HUDEP-2 (cell line): ENCODE measurements around the gene ZBED6.
"Not testable (repeated sequence)": the region's sequence is repeated elsewhere in the genome, so short reads cannot be mapped to it uniquely, and the experiment has no call there.

ENCODE experiments used
- DNase-seq, 76 experiments: peaks; one replicate each; lab custom pipeline; 2025; ENCODE audit not compliant: unreplicated experiment in 76 of 76; lab: John Stamatoyannopoulos, UW

The ZBED6 gene

GRCh38 chr1:203777596-203777995 is 17.8 kb upstream of the ZBED6 start:
- no peak for DNase-seq

GRCh38 chr1:203778146-203778545 is 17.3 kb upstream of the ZBED6 start:
- DNase-seq = no peak

DNA sequence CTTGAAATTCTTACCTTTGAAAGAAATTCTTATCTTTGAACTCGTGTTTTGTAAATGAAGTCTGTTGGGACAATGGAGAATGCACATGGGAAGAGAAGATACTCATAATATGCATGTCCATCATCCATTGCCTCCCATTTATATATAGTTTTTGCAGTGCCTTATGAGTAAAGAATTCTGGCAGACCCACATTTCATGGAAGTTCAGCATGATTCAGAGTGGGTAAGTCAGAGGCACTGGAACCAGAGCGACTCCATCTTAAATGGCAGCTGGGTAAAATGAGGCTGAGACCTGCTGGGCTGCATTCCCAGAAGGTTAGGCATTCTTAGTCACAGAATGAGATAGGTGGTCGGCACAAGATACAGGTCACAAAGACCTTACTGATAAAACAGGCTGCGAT is 16.6 kb upstream of the ZBED6 start:
- no peak for DNase-seq

GRCh38 chr1:203781962-203782361 is 13.5 kb upstream of the ZBED6 start:
- DNase-seq = no peak

GRCh38 chr1:203789966-203790365 is 5.5 kb upstream of the ZBED6 start:
- no peak for DNase-seq

GRCh38 chr1:203791498-203791897 is 3.9 kb upstream of the ZBED6 start:
- DNase-seq = no peak

GRCh38 chr1:203792486-203792885 is 2.9 kb upstream of the ZBED6 start:
- DNase-seq = no peak

- DNase-seq = not testable (repeated sequence)
Observed at GRCh38 chr1:203793561-203793960, 1.9 kb upstream of the ZBED6 start.

DNA sequence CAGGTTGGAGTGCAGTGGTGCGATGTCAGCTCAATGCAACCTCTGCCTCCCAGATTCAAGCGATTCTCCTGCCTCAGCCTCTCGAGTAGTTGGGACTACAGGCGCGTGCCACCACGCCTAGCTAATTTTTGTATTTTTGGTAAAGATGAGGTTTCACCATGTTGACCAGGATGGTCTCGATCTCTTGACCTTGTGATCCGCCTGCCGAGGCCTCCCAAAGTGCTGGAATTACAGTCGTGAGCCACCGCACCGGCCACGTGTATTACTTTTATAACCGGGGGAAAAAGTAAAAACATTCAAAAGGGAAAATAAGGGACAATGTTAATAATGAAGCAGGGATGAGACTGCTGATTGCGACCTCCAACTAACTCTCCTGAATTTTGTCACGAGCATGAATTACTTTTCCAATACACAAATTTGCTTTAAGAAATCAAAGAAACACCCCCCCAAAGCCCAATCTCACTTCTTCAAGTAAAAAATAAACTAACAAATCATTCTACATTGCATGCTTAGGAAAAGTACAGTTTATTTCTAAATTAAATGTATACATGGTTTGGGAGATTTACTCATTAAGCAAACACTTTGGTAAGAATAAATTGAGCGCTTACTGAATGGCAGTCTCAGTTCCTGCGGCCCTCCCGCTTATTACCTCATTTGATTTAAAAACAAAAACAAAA is 521 bp upstream of the ZBED6 start:
- peak in 1 of 76 experiments; percentile 1 for DNase-seq

GRCh38 chr1:203796236-203796605 is 798 bp downstream of the ZBED6 start:
- peak in 15 of 76 experiments; percentile 5 to 48 (median 33) for DNase-seq

DNA sequence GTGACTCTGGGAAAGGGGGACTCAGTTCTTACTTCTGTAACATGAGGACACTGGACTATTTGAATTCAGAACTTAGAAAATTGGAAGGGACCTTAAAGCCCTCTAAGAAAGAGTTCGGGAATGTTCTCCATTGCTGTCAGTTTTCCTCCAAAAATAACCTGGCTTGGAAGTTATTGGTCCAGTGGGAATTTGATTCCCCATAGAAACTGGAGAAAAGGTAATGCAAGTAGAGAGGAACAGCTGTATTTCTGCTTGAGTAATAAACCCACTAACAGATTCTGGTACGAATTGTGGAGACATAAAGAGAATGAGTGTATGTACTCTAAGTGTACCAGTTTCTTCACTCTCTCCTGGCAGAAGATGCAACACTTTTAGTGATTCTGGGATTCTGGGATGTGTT is 1.8 kb downstream of the ZBED6 start:
- no peak for DNase-seq

GRCh38 chr1:203797948-203798655 is 2.7 kb downstream of the ZBED6 start:
- DNase-seq = peak in 1 of 76 experiments; percentile 1

DNA sequence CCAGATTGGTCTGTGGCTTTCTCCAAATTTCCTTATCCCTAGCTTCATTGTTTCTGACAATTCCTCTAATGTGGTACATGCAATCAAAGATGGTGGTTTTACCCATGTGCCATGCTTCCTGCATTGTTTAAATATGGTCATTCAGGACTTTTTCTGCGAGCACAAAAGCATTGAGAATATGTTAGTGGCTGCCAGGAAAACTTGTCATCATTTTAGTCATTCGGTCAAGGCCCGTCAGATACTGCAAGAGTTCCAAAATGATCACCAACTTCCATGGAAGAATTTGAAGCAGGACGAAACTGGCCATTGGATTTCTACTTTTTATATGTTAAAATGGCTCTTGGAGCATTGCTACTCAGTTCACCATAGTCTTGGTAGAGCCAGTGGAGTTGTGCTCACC is 3.7 kb downstream of the ZBED6 start:
- DNase-seq = no peak

- DNase-seq = peak in 42 of 76 experiments; percentile 3 to 66 (median 22)
Observed at GRCh38 chr1:203799971-203800370, 4.5 kb downstream of the ZBED6 start.

- DNase-seq = no peak
Observed at GRCh38 chr1:203805689-203806088, 10.3 kb downstream of the ZBED6 start.

GRCh38 chr1:203807196-203807595 is 11.8 kb downstream of the ZBED6 start:
- DNase-seq = no peak

DNA sequence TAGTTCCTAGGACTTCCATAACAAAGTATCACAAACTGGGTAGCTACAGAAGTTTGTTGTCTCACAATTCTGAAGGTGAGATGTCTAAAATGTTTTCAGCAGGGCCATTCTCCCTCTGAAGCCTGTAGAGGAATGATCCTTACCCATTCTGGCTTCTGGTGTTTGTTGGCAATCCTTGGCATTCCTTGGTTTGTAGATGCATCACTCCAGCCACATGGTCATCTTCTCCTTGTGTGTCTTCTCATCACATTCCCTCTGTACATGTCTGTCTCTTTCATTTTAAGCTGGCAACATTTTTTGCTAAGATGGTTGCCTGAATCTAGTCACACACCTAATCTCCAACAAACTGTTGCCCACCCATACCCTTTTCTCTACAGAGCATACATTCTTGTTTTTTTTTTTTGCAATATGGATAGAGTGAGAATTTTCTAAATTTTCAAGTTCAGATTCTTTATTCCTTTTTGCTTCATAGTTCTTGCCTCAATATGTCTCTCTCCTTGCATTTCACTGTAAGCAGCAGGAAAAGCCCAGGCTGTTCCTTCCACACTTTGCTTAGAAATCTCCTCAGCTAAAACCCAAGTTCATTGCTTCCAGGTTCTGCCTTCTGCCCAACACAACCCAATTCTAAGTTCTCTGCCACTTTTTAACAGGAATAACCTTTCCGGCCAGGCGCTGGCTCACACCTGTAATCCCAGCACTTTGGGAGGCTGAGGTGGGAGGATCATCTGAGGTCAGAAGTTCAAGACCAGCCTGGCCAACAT is 18.3 kb downstream of the ZBED6 start:
- no peak for DNase-seq

DNA sequence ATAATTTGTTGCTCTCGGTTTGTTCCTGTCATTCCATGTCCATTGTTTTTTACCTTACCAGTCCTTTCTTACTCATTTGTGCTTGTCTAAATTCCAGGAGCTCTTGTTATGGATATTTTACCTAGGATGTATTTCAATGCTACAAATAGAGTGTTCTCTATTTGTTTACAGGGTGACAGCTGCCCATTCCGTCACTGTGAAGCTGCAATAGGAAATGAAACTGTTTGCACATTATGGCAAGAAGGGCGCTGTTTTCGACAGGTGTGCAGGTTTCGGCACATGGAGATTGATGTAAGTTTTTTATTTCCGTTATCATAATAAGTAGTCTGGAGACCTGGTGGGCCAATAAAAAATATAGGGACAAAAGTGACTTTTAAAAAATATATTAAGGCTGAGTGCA is 23.0 kb downstream of the ZBED6 start:
- DNase-seq = no peak

DNA sequence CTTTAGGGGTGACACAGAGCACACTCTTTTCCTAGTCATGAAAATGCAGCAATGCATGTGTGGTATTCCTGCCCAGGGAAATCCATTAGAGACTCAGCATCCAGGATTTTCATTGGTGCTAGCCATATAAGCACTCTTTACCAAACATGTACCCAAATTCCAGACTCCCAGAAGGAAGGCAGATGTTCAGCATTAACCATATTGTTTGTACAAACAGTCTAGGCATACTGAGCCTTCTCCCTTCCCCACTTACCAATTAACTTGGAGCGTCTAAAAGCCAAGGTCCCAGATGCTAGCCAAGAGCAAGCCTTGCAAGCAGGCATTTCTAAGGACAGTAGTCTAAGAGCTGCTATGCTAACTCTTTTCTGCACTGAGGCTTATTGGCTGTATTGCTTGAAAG is 27.9 kb downstream of the ZBED6 start:
- DNase-seq = no peak

DNA sequence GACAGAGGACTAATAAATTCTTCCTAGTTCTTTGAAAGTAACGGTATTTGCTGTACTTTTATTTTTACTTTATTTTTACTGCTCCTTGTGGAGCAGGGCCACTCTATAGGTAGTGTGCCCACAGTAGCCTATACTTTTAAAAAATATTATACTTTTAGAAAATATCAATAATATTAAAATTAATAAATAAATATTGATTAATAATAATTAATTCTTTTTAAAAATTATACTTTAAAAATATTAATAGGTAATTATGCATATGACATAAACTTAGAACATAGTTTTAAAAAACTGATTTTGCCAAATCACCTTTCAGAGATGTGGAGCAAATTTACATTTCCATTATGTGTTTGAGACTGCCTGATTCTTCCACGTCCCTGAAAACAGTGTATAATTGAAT is 30.8 kb downstream of the ZBED6 start:
- no peak for DNase-seq

DNA sequence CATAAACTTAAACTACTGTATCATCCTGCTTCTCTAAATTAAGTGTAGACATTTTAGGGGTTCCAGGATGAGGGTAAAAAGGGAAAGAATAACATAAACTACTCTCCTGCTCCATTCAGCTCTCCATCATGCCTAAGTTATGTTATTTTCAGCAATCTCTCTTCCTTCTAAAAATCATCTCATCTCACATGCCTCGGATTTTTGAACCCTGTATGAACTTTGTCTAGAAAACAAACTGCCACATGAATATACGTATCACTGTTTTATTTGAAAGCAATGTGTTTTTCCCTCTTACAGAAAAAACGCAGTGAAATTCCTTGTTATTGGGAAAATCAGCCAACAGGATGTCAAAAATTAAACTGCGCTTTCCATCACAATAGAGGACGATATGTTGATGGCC is 32.6 kb downstream of the ZBED6 start:
- DNase-seq = no peak

- no peak for DNase-seq
Observed at GRCh38 chr1:203828503-203828902, 33.1 kb downstream of the ZBED6 start.
